Measurements from ENCODE around the gene SSTR3. TPM values are rescaled to one million over a fixed set of nuclear protein-coding genes. Genes with fewer than 3 reads are reported as not detected.
"Not testable (repeated sequence)": the region's sequence is repeated elsewhere in the genome, so short reads cannot be mapped to it uniquely, and the experiment has no call there.

Gene SSTR3
- total RNA-seq, 1 donor from 2014 or later: 0.10 TPM

DNA sequence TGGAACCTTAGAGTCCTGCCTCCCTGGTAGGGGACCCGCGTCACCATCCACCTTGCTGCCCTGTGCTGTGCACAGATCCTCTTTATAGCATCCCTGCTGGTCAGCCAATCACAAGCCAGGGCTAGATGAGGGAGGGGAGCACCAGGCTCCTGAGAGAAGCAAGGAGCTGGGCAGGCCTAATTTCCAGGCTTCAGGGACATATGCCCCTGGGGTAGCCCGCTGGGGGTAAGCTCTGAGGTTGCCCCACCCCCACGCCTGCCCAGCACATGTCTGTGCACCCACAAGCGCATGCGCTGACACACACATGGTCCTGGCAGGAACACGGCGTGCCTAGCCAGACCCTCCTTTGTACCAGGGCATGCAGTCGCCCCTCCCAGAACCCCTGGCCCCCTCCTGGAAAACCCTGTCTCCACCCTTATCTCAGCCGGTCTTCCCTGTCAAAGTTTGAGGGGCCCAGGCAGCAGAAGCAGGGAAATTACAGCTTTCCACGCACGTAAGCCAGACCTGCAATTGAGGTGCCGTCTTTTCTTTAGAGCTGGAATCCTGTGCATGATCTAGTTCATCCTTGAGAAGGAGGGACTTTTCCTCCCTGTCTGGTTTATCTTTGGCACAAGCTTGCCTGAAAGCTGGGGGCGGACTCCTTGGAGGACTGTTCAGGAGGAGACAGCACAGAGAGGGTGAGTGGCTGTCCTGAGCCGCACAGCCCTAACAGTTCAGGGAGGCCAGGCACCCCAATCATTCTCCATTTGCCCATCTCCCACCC is 2.1 kb downstream of the SSTR3 start:
- no peak for DNase-seq

DNA sequence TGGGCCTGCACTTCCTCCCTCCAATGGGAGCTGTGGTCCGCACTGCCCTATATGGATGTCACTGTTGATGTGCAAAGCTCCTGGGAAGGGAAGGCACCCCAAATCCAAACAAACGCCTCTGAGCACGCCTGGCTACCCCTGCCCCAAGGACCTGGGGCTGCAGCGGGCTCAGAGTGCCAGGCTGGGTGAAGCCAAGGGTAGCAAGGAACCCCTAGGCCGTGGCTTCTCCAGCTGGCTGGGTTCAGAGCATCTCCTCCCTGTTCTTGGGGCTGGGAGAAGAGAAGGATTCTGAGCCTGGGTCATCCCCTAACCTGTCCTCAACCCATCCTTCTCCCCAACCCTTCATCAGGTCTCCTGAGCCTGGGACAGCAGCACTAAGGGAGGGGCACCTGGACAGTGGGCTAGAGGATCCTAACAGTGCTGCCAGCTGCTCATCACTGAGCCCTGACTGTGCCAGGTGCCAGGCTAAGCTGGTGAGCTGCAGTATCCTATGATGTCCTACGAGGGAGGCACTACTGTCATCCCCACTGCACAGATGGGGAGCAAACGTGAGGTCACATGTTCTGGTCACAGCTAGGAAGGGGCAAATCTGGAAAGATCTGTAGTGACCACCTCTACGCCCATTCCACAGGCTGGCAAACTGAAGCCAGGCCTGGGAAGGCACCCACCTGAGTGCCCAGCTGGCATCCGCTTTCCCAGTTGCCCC is 3.0 kb downstream of the SSTR3 start:
- no peak for DNase-seq

DNA sequence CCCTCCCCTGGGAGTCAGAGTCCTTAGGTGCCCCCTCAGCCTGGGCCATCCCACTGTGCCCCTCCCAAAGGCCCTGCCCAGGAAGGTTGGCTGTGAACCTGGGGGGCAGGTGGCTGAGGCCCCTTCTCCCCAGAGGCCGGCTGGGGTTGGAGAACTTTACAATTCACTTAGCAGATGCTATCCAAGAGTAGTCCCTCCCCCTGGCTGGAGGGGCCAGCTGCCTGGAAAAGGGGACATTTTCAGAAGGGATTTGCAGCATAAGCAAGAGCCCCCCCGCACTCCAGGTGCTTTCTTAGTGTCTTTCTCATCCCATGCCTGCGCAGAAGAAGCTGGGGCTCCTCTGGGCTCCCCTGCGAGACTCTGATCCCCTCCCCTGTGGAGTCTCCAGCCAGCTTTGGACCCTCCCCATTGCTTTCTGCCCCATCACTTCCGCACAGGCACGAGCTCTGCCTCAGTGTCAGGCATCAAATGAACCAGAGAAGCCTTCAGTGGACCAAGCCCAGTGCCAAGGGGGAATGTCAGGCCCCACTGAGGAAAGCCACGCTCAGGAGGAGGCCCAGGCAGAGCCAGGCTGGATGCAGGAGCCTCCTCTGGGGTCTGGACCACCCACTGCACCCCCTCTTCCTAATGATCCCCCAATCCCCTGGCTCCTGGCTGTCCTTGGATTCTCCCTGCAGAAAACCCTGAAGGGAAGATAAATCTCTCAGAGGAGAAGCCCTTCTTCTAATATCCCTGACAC is 3.7 kb downstream of the SSTR3 start:
- no peak for DNase-seq

GRCh38 chr22:37207981-37208380 is 4.3 kb downstream of the SSTR3 start:
- no peak for DNase-seq

DNA sequence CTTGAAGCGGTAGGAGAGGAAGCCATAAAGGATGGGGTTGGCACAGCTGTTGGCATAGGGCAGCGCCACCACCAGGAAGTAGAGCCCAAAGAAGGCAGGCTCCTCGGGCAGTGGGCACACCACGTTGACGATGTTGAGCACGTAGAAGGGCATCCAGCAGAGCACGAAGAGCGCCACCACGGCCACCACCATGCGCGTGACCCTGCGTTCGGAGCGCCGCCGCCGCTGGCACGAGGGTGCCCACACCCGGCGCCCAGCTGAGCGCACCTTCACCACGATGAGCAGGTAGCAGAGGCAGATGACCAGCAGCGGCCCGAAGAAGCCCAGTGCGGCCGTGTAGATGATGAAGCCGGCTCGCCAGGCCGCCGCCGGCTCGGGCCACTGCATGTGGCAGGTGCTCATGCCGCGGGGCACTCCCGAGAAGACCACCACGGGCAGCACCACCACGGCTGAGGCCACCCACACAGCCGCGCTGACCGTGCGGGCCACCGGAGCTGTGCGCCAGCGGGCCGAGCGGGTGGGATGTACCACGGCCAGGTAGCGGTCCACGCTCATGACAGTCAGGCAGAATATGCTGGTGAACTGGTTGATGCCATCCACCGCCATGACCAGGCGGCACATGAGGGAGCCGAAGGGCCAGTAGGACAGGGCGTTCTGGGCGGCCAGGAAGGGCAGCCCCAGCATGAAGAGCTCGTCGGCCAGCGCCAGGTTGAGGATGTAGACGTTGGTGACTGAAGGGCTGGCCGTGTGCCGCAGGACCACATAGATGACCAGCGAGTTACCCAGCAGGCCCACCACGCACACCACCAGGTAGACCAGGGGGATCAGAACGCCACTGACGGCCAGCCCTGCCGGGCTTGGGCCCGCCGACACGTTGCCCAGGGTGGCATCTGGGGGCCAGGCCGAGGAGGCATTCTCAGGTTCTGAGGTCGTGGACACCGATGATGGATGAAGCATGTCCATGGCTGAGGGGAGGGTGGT is 5.1 kb downstream of the SSTR3 start:
- no peak for DNase-seq

DNA sequence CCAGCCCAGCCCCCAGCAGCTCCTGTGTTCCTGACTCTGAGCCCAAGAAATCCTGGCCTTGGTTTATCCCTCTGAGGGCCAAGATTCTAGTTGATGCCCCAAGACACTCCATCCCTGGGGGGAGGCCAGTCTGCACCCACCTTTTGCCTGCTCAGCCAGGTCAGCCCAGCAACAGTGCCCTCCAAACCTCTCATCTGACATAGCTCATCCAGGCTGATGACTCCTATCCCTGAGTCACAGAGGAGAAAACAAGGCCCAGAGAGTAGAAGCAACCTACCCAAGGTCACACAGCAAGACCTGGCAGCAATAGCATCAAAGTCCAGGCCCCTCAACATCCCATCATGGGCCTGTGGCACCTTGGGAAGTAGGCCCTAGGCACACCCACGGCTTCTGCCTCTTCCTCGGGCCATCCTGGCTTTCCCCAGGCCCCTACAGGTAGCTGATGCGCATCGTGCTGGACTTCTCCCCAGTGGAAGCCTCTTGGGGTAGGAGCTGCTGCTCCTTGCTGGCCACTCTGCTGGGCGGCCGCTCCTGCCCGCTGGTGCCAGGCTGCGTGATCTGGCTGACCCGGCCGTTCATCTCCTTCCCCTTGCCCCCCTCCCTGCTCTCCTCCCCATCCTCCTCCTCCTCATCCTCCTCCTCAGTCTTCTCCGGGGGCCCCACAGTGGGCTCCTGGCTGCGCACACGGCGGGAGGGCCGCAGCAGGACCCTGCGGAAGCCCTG is 6.0 kb downstream of the SSTR3 start:
- DNase-seq: no peak

DNA sequence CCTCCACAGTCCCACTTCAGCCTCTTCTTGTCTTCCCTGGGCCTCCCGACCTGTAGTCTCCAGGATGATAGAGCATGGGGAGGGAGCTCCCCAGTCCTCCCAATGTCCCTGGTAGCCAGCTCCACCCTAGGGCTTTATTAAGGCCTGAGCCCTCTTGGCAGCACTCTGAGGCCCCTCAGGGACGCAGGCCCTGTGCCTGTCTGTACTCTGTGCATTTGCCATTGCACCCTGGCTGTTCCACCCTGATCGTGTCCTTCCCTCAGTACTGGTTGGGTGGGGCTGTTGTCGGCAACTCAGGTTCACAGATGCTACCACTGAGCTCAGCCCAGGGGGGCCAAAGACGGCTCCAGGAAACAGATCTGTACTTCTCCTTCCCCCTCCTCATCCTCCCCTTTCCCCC is 7.2 kb downstream of the SSTR3 start:
- DNase-seq: no peak

- DNase-seq: no peak
These were observed 8.1 kb downstream of the SSTR3 start for GRCh38 chr22:37204045-37204655.

DNA sequence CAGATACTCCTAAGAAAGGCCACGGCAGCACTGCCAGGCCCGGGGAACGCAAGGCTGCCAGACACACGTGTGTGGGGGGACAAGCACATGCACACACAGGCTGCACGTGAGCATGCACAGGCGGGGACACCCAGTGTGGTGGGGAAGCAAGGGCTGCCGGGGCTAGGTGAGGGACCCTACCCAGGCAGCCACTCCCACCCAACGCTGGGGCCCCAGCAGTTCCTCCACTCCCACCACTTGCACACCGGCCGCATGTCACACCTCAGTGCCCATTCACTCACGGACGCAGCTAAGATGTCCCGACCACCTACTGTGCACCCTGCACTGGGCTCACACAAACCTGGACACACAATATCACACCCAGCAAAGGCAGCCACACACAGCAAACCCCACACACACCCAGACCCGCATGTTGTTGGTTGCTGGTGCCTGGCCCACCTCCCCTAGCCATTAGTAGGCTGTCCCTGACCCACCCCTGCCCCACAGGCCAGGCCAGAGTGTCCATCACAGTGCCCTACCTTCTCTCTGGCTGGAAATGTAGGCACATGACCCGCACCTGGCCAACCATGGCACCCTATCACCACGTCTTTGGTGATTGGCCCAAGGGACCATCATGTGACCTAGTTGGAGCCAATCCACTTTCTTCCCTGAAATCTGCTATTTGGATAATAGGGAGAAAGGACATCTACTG is 8.8 kb downstream of the SSTR3 start:
- DNase-seq: no peak

- DNase-seq: no peak
These were observed 9.6 kb downstream of the SSTR3 start for GRCh38 chr22:37202716-37203115.

DNA sequence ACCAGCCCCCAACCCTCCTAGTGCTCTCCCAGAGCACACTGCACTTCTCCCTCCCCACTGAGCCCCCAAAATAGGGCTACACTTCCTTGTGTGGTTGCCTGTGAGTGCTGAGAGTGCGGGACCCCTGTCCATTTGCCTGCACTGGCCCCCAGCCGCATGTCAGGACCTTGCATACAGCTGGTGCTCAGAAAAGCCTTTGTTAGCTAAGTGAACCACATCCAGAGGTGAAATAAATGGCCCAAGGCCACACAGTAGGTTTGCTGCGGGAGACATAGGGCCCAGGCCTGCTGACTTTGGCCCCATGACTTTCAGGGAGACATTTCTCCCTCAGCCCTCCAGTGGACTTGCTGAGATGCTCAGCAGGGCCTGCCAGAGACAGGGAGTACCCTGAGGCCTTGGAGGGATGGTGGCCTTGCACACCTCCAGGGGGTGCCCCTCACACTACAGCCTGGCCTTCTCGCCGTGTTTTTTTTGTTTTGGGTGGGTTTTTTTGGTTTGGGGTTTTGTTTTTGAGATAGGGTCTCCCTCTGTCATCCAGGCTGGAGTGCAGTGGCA is 10.2 kb downstream of the SSTR3 start:
- DNase-seq: no peak

GRCh38 chr22:37201443-37201820 is 10.8 kb downstream of the SSTR3 start:
- DNase-seq: not testable (repeated sequence)

- DNase-seq: no peak
These were observed 12.5 kb downstream of the SSTR3 start for GRCh38 chr22:37199760-37200108.

DNA sequence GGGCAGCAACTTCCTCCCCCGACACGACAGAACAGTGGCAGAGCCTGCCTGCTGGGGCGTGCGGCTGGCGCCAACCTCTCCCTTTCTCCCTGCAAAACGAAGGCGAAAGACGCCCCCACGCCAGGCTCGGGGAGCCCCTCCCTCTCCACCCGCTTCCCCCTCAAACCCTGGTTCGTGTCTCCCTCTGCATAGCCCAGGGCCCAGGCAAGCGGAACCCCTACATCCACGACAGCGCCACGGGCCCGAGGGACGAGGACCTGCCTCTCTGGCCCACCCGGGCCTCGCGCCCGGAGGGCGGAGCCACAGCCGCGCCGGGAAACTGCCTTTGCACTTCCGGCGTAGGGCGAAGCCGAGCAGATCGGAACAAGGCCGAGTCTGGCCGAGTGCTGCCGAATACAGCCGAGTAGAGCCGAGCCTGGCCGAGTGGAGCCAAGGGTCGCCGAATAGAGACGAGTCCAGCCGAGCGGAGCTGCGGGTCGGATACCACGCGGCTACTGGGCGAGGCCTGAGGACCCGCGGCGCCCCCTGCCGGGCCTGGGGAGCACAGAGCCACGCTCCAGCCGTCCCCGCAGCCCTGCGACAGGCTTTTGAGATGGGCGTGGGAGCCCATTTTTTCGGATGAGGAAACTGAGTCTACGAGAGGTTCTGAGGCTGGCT is 13.0 kb downstream of the SSTR3 start:
- peak; percentile 99 for DNase-seq

GRCh38 chr22:37198258-37199102 is 13.8 kb downstream of the SSTR3 start:
- peak; percentile 88 for DNase-seq

DNA sequence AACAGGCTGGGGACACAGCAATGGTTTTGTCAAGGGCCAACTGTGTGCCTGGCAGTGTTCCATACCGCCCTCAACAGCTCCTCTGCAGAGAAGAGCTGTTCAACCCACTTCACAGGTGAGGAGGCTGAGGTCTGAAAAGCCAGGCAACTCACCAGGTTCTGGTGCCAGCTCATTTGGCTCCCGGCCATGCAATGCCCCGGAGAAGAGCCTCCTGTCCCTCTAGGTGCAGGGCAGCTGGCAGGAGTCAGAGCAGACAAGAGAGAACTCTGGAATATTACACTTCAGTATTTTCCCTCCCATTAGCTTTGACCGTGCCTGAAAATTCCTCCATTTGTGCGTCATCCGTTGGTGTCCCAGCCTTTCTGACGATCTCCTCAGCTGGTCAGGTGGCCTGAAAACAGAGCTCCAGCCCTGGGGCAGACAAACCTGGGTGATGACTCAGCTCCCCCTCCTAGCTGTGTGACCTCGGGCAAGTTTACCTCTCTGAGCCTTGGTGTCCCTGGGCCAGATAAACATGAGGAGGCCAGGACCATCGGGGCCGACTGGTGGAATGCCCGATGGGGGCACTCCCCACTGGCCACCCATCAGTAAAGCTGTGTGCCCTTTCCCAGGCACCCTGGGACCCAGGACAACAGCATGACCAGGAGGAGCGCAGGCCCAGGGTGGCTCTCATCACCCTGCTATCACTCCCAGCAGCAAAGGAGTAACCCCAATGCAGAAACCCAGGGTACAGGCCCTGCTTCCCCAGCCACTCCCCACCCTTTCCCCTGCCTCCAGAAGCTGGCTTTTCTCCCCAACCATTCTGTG is 14.6 kb downstream of the SSTR3 start:
- no peak for DNase-seq
